GM10266 (cell line): Measurements from ENCODE around the gene RAPGEF5.

Experiments used
- DNase-seq: peaks from one replicate; pipeline ENCODE4 v3.0.0; 2012; ENCODE audit errors: extremely low spot score
- CTCF ChIP-seq: IDR thresholded peaks from 2 replicates; pipeline ENCODE4 v1.5.1; 2012; ENCODE audit warnings: mild to moderate bottlenecking, low read depth; ENCODE audit not compliant: control insufficient read depth, insufficient read depth; ENCODE audit errors: missing control alignments

Gene RAPGEF5

GRCh38 chr7:22146961-22147512 lies 209.9 kb downstream of the RAPGEF5 start:
- TF ChIP-seq CTCF = no peak
- DNase-seq = no peak

- TF ChIP-seq CTCF = no peak
- no peak for DNase-seq
Measured at GRCh38 chr7:22144950-22145349, 212.0 kb downstream of the RAPGEF5 start.

GRCh38 chr7:22143491-22143890 lies 213.5 kb downstream of the RAPGEF5 start:
- TF ChIP-seq CTCF = no peak
- no peak for DNase-seq

GRCh38 chr7:22142572-22142971 lies 214.4 kb downstream of the RAPGEF5 start:
- no peak for DNase-seq
- TF ChIP-seq CTCF = no peak

- TF ChIP-seq CTCF = no peak
- no peak for DNase-seq
Measured at GRCh38 chr7:22141355-22141754, 215.6 kb downstream of the RAPGEF5 start.

- no peak for TF ChIP-seq CTCF
- no peak for DNase-seq
Measured at GRCh38 chr7:22140578-22140977, 216.4 kb downstream of the RAPGEF5 start.

GRCh38 chr7:22138886-22139285 lies 218.1 kb downstream of the RAPGEF5 start:
- DNase-seq = no peak
- no peak for TF ChIP-seq CTCF

- no peak for DNase-seq
Measured at GRCh38 chr7:22138106-22138505, 218.8 kb downstream of the RAPGEF5 start.

More at GRCh38 chr7:22138106-22138505, 218.8 kb downstream of the RAPGEF5 start:
- TF ChIP-seq CTCF = no peak
